HG02943 (cell line): ENCODE results near the gene APOBEC3G.

Experiments
- ATAC-seq: cut with Tn5 transposase; IDR thresholded peaks from one replicate; pipeline ENCODE4 v1.9.1; 2021; ENCODE audit warnings: mild to moderate bottlenecking, low read depth, moderate library complexity; ENCODE audit not compliant: unreplicated experiment

Gene APOBEC3G

DNA sequence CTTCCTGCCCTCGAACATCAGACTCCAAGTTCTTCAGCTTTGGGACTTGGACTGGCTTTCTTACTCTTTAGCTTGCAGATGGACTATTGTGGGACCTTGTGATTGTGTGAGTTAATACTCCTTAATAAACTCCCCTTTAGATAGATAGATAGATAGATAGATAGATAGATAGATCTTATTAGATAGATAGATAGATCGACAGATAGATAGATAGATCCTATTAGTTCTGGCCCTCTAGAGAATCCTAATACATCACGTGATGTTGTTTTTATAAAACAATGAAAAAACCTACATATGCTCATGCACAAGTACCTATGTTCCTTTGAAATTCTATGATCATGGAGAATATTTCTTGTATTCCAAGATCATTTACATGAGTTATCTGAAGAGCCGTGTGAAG, 43.9 kb downstream of the APOBEC3G start:
- ATAC-seq: no peak

DNA sequence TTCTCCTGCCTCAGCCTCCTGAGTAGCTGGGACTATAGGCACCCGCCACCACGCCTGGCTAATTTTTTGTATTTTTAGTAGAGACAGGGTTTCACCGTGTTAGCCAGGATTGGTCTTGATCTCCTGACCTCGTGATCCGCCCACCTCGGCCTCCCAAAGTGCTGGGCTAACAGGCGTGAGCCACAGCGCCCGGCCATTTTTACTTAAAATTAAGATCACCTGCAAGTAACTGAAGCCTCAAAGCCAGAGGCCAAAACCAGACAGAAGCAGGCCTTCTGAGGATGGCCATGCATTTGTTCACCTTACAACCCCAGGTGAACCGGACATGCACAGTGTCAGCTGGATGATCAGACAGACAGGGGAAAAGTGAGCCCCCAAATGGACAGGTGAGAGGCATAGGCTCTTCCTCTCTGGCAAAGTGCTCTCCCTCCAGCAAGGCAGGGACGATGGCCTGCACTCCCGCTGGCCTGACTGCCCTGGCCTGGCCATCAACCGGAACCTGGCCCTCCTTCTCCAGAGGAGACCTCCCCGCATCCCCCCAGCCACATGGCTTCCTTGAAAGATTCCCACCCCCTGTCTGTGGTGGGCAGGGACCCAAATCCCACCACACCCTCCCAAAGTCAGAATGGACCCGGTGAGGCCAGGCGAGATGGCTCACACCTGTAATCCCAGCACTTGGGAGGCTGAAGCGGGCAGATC, 45.8 kb downstream of the APOBEC3G start:
- no peak for ATAC-seq

DNA sequence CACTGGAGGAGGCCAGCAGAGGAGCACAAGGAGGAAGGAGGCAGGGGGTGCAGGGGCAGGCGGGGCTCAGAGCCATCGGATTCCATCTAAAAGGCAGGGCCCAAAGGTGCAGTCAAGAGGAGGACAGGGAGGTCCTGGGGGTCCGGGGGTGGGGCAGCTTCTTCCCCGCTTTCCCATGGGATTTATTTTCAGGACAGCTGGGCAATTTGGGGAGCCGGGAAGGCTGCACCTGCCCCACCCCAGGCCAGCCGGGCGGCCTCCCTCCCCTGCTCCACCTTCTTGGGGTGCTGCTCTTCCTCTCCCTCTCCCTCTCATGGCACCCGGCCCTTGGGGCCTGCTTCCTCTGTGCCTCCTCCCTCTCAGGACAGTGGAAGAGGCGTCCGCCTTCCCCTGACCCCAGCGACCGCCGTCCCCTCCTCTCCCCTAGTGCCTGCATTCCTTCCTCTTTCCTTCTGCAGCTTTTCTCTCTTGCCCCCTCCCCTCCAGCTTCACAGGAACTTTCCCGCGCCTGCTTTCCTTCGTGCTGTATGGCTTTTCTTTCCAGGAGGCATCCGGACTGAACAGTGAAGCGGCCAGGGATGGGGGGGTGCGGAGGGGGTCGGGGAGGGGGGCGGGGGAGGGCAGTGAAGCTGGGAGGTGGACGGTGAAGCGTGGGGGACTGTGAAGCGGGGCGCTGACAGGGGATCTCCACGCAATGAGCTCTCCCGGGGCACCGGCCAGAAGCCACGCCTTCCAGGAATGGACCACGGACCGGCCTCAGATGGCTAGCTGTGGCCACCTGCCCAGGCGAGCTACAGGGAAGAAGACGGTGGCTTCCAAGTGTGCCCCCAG, 46.9 kb downstream of the APOBEC3G start:
- ATAC-seq: no peak

GRCh38 chr22:39125622-39126021, 48.5 kb downstream of the APOBEC3G start:
- no peak for ATAC-seq

DNA sequence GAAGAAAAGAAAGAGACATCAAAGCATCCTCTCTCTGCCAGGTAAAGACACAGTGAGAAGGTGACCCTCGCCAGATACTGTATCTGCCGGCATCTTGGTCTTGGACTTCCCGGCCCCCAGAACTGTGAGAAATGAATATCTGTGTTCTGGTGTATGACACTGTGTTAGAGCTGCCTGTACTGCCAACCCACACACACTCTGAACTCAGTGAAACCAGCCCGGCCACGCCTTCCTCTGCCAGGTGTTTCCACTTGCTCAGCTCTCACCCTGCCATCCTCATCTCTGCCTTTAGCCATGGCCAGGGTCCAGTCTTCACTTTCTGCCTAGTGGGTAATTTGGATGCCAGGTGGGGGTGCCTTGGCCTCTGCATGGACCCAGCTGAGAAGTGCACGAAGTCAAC, 51.4 kb downstream of the APOBEC3G start:
- no peak for ATAC-seq

DNA sequence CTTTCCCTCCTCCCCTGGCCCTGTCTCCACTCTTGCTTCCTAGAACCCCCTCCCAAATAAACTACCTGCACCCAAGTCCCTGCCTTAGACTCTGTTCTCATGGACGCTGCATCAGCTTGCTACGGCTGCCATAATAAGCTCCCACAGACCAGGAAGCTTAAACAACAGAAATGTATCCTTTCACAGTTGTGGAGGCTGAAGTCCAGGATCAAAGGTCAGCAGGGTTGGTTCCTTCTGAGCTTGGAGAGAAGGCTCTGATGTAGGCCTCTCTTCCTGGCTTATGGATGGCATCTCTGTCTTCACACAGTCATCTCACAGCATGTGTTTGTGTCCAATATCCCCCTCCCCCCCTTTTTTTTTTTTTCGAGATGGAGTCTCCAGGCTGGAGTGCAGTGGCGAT, 52.0 kb downstream of the APOBEC3G start:
- no peak for ATAC-seq

GRCh38 chr22:39129746-39130145, 52.7 kb downstream of the APOBEC3G start:
- no peak for ATAC-seq

- no peak for ATAC-seq
These were observed 53.2 kb downstream of the APOBEC3G start for GRCh38 chr22:39130152-39130704.

- no peak for ATAC-seq
These were observed 54.1 kb downstream of the APOBEC3G start for GRCh38 chr22:39130892-39131855.

DNA sequence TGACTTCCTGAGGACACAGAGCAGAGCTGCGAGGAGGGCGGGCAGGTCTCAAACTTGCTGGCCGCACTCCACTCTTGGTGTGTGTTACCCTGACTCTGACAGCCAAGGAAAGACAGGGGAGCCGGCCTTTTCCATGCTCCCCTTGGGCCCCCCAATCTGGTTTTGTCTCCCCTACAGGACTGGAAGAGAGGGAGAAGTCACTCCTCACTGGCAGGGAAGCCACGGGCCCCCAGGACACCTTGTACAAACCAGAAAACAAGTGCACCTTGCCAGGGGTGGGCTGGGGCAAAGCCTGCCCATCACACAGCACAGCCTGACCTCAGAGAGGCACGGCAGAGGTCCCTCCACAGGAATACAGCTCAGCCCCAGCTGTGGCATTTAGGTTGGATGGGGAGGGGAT, 55.2 kb downstream of the APOBEC3G start:
- no peak for ATAC-seq

- no peak for ATAC-seq
These were observed 55.9 kb downstream of the APOBEC3G start for GRCh38 chr22:39132871-39133524.

DNA sequence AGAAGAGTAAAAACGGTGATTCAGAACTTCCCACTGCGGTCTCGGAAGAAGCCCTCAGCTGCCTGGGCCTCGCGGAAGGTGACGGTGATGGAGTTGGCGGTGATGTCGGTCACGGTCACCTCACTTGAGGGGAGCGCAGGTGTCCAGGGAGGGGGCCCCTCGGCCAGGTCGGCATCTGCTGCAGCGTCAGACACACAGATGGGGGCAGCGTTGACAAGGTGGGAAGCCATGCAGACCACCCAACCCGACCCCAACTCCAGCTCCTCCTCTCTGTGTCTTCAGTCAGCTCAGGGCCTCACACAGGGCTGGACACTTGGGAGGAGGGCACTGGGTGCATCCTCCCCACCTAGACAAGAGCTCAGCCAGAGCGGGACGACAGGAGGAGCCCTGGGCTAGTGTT, 56.8 kb downstream of the APOBEC3G start:
- no peak for ATAC-seq

DNA sequence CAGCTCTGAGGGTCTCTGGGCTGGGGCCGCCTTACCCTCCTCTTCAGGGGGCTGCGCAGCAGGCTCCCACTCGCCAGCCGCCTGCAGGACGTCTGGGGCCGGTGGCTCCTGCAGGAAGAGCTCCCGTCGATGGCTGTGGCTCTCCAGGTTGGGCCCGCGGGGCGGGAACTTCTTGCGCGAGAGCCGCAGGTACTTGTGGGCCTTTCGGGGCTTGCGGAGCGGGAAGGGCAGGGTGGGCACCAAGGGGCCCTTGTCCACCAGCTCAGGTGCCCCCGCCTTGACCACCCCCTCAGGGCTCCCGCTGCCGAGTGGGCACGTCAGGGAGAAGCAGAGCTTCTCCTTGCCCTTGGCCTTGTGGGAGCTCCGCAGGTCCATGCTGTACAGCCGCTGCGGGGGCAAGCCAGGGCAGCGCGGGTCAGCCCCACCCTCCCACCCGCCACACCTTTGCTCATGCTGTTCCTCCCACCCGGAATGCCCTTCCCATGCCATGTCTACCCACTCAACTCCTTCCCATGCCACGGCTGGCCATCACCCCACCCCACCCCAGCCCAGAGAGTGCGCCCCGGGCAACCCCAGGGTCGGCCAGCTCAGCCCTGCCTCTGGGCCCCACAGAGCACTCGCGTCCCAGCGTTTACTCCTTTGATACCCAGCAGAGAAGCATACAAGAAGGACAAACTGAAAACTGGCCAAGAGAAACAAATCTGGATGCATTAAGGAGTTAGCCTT, 57.5 kb downstream of the APOBEC3G start:
- ATAC-seq: no peak

GRCh38 chr22:39135092-39135896, 58.2 kb downstream of the APOBEC3G start:
- ATAC-seq: no peak

DNA sequence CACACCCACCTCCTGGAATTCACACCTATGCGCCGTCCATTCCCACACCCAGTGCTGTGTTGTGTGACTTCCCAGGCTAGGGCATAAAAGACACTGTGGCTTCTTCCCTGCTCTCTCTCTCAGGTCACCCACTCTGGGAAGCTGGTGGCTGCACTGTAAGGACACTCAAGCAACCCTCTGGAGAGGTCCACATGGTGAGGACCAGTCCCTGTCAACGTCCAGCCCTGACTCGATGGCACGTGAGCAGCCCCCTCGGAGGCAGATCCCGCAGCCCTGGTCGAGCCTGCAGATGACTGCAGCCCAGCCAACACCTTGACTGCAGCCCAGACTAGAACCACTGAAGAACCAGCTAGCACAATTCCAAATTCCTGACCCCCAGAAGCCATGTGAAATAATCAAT, 59.2 kb downstream of the APOBEC3G start:
- no peak for ATAC-seq
